ENCODE measurements around the gene RANBP3L. TPM values are rescaled to one million over a fixed set of nuclear protein-coding genes. Genes with fewer than 3 reads are reported as not detected.

Gene RANBP3L
- total RNA-seq, 1 donor from 2014 or later = not detected

- peak overlapping the region; percentile 67 for H3K4me3 ChIP-seq
- H3K27me3 ChIP-seq = no peaks in the 10 kb centered on the region
- peaks cover 10% of the 10 kb centered on the region for H3F3A ChIP-seq (ENCODE audit: low read depth)
- no peaks in the 10 kb centered on the region for H4K20me1 ChIP-seq (ENCODE audit: low read depth)
- Mint-ChIP-seq H3K27ac (no peak overlapping the region), H3K36me3 (peaks cover 6% of the 10 kb centered on the region), H3K4me1 (peaks cover 31% of the 10 kb centered on the region), H3K4me3 (peak overlapping the region; percentile 91), H3K27me3 (ENCODE audit: insufficient read depth, low read depth) (peaks cover 4% of the 10 kb centered on the region), H3K9me3 (peaks cover 4% of the 10 kb centered on the region)
- H3K9me3 ChIP-seq (ENCODE audit: low read depth) = no peaks in the 10 kb centered on the region
- H3K27ac ChIP-seq = no peak overlapping the region
- H3K4me1 ChIP-seq = no peaks in the 10 kb centered on the region
- DNase-seq (ENCODE audit: low spot score) = no peak
- no peak overlapping the region for H3K9ac ChIP-seq
- H2AFZ ChIP-seq (replicated peaks) = no peak overlapping the region
- H3K79me2 ChIP-seq (ENCODE audit: low read depth) = peaks cover 68% of the 10 kb centered on the region
- no peaks in the 10 kb centered on the region for H3K36me3 ChIP-seq
- H3K4me2 ChIP-seq = peak overlapping the region; percentile 78
- TF ChIP-seq EZH2phosphoT487 (IDR thresholded peaks at IDR 0.05) (no peak), CTCF (IDR thresholded peaks at IDR 0.05) (no peak), EZH2 (IDR thresholded peaks at IDR 0.05) (no peak)
Measured at GRCh38 chr5:36239370-36240293, 62.1 kb downstream of the RANBP3L start.

GRCh38 chr5:36238502-36239295, 63.0 kb downstream of the RANBP3L start:
- peaks cover 4% of the 10 kb centered on the region for H3K27me3 Mint-ChIP-seq (ENCODE audit: insufficient read depth, low read depth)
- no peak overlapping the region for H2AFZ ChIP-seq (replicated peaks)
- H3K9me3 Mint-ChIP-seq = peaks cover 3% of the 10 kb centered on the region
- no peak overlapping the region for H3K4me2 ChIP-seq
- H3K4me3 ChIP-seq = no peak overlapping the region
- no peaks in the 10 kb centered on the region for H3K27me3 ChIP-seq
- no peaks in the 10 kb centered on the region for H4K20me1 ChIP-seq (ENCODE audit: low read depth)
- TF ChIP-seq CTCF (IDR thresholded peaks at IDR 0.05) = no peak
- no peak for TF ChIP-seq EZH2 (IDR thresholded peaks at IDR 0.05)
- TF ChIP-seq EZH2phosphoT487 (IDR thresholded peaks at IDR 0.05) = no peak
- peaks cover 10% of the 10 kb centered on the region for H3F3A ChIP-seq (ENCODE audit: low read depth)
- H3K9me3 ChIP-seq (ENCODE audit: low read depth) = no peaks in the 10 kb centered on the region
- peaks cover 7% of the 10 kb centered on the region for H3K36me3 Mint-ChIP-seq
- no peaks in the 10 kb centered on the region for H3K36me3 ChIP-seq
- H3K79me2 ChIP-seq (ENCODE audit: low read depth) = peaks cover 72% of the 10 kb centered on the region
- DNase-seq (ENCODE audit: low spot score) = no peak
- H3K9ac ChIP-seq = no peak overlapping the region
- peak overlapping the region; percentile 1 for H3K27ac Mint-ChIP-seq
- no peaks in the 10 kb centered on the region for H3K4me1 ChIP-seq
- peak overlapping the region; percentile 35 for H3K4me3 Mint-ChIP-seq
- peaks cover 28% of the 10 kb centered on the region for H3K4me1 Mint-ChIP-seq
- no peak overlapping the region for H3K27ac ChIP-seq

GRCh38 chr5:36237751-36238150, 64.0 kb downstream of the RANBP3L start:
- peaks cover 68% of the 10 kb centered on the region for H3K79me2 ChIP-seq (ENCODE audit: low read depth)
- H3K4me1 ChIP-seq = no peaks in the 10 kb centered on the region
- H3K4me3 ChIP-seq = no peak overlapping the region
- peaks cover 10% of the 10 kb centered on the region for H3F3A ChIP-seq (ENCODE audit: low read depth)
- no peak overlapping the region for H2AFZ ChIP-seq (replicated peaks)
- peaks cover 2% of the 10 kb centered on the region for H3K36me3 Mint-ChIP-seq
- H3K27ac Mint-ChIP-seq = no peak overlapping the region
- no peak overlapping the region for H3K9ac ChIP-seq
- H3K4me2 ChIP-seq = no peak overlapping the region
- no peak for DNase-seq (ENCODE audit: low spot score)
- peaks cover 24% of the 10 kb centered on the region for H3K4me1 Mint-ChIP-seq
- H3K27me3 ChIP-seq = no peaks in the 10 kb centered on the region
- peaks cover 4% of the 10 kb centered on the region for H3K27me3 Mint-ChIP-seq (ENCODE audit: insufficient read depth, low read depth)
- no peaks in the 10 kb centered on the region for H3K9me3 Mint-ChIP-seq
- H3K4me3 Mint-ChIP-seq = no peak overlapping the region
- H3K36me3 ChIP-seq = no peaks in the 10 kb centered on the region
- TF ChIP-seq CTCF (IDR thresholded peaks at IDR 0.05) (no peak), EZH2 (IDR thresholded peaks at IDR 0.05) (no peak), EZH2phosphoT487 (IDR thresholded peaks at IDR 0.05) (no peak)
- H3K27ac ChIP-seq = no peak overlapping the region
- no peaks in the 10 kb centered on the region for H3K9me3 ChIP-seq (ENCODE audit: low read depth)
- H4K20me1 ChIP-seq (ENCODE audit: low read depth) = no peaks in the 10 kb centered on the region
